PC-3 (cell line): Measurements from ENCODE around the gene PHF12. TPM values are rescaled to one million over a fixed set of nuclear protein-coding genes. Genes with fewer than 3 reads are reported as not detected.

Experiments used
- ATAC-seq: fragments of 200-7000 bp; cut with Tn5 transposase; 2 replicates; pipeline ENCODE4 v1.9.1; 2020; ENCODE audit warnings: mild to moderate bottlenecking, moderate library complexity
- BruUV-seq: library from RNA; stranded (reverse); fragments of 400-500 nt; replicated peaks from 2 replicates; lab custom pipeline; 2021; lab: Mats Ljungman, UMichigan
- CTCF ChIA-PET: fragments of 300-600 bp; sonication (Branson Sonifier 250); formaldehyde crosslinking; loops from one replicate; lab custom pipeline; 2022; ENCODE audit warnings: antibody characterized with exemption; lab: Charles Lee
- POLR2A ChIA-PET: fragments of 300-600 bp; sonication (Branson Sonifier 250); formaldehyde crosslinking; loops from one replicate; lab custom pipeline; 2022; ENCODE audit warnings: antibody characterized with exemption; ENCODE audit not compliant: unreplicated experiment; lab: Charles Lee
- DNase-seq: peaks from one replicate; pipeline ENCODE4 v3.0.0-alpha.2; 2015
- H2AFZ ChIP-seq: fragments of 300-600 bp; sonication (generic); 2 replicates; pipeline ENCODE4 v1.6.0; 2016; ENCODE audit warnings: antibody characterized with exemption, low read length
- H3F3A ChIP-seq: fragments of 300-600 bp; sonication (generic); one replicate; pipeline ENCODE4 v1.6.0; 2017; ENCODE audit warnings: antibody characterized with exemption, low read length, control low read depth, mild to moderate bottlenecking; ENCODE audit not compliant: unreplicated experiment
- H3K27ac ChIP-seq: fragments of 300-600 bp; sonication (generic); 2 replicates; pipeline ENCODE4 v1.5.1; 2016; ENCODE audit warnings: mild to moderate bottlenecking, low read length
- H3K27me3 ChIP-seq: fragments of 300-600 bp; sonication (generic); 2 replicates; pipeline ENCODE4 v1.6.1; 2016; ENCODE audit warnings: low read length, mixed read lengths
- H3K36me3 ChIP-seq: fragments of 300-600 bp; sonication (generic); 2 replicates; pipeline ENCODE4 v1.6.1; 2016; ENCODE audit warnings: low read depth, mixed run types, low read length, mixed read lengths
- H3K4me1 ChIP-seq: fragments of 300-600 bp; sonication (generic); 2 replicates; pipeline ENCODE4 v1.5.1; 2016; ENCODE audit warnings: low read length; ENCODE audit not compliant: insufficient read depth
- H3K4me2 ChIP-seq: fragments of 300-600 bp; sonication (generic); 2 replicates; pipeline ENCODE4 v1.6.0; 2016; ENCODE audit warnings: low read length
- H3K4me3 ChIP-seq: fragments of 300-600 bp; sonication (generic); 2 replicates; pipeline ENCODE4 v1.5.1; 2016; ENCODE audit warnings: mild to moderate bottlenecking, low read length, mixed read lengths
- H3K79me2 ChIP-seq: fragments of 300-600 bp; sonication (generic); 2 replicates; pipeline ENCODE4 v1.6.1; 2017; ENCODE audit warnings: low read length, mixed read lengths
- H3K9ac ChIP-seq: fragments of 300-600 bp; sonication (generic); 2 replicates; pipeline ENCODE4 v1.6.0; 2016; ENCODE audit warnings: mild to moderate bottlenecking, low read length
- H3K9me2 ChIP-seq: fragments of 300-600 bp; sonication (generic); replicated peaks from 2 replicates; pipeline ENCODE4 v1.6.1; 2016; ENCODE audit warnings: mixed run types, low read length, mixed read lengths
- H3K9me3 ChIP-seq: fragments of 300-600 bp; sonication (generic); 2 replicates; pipeline ENCODE4 v1.6.1; 2016; ENCODE audit warnings: low read length, mixed read lengths
- H4K20me1 ChIP-seq: fragments of 300-600 bp; sonication (generic); 2 replicates; pipeline ENCODE4 v1.6.1; 2016; ENCODE audit warnings: low read length, mixed read lengths
- EZH2 ChIP-seq: fragments of 300-600 bp; sonication (generic); IDR thresholded peaks from one replicate; pipeline ENCODE4 v1.6.1; 2017; ENCODE audit warnings: antibody characterized with exemption, mild to moderate bottlenecking, low read length; ENCODE audit not compliant: unreplicated experiment
- EZH2phosphoT487 ChIP-seq: fragments of 300-600 bp; sonication (generic); IDR thresholded peaks from 2 replicates; pipeline ENCODE4 v1.6.1; 2018; ENCODE audit warnings: mild to moderate bottlenecking, antibody characterized with exemption, low read length, borderline replicate concordance
- intact Hi-C: fragments of 100-400 bp; cut with micrococcal nuclease; formaldehyde crosslinking; loops from 2 replicates; pipeline ENCODE4 v1.9.0; 2023
- total RNA-seq: library from RNA; depleted of rRNA; stranded (reverse); fragments of >200 nt; gene quantifications from 2 replicates; pipeline ENCODE4 v1.2.3, GENCODE V29; 2014
- TF ChIP-seq, protein P1 (sequence below): fragments of 300-600 bp; sonication (generic); conservative IDR thresholded peaks from 2 replicates; pipeline ENCODE4 v1.5.1; 2017; ENCODE audit warnings: antibody characterized with exemption, low read depth, mild to moderate bottlenecking, low read length

PHF12 gene
- total RNA-seq, 1 experiment from 2014 or later: 25.0 TPM

DNA sequence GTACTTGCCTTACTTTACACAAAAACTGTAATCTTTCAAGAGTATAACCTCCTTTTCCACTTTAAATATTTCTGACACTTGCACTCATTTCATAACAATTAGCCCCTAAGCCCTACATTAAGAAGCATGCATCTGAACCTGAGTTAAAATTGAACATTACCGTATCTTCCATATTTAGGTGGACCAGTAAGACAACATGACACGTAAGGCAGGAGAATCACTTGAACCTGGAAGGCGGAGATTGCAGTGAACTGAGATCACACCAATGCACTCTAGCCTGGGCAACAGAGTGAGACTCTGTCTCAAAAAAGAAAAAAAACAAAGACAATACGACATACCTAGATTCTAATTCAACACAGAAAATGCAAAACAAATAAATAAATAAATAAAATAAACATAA lies 7.0 kb downstream of the PHF12 start:
- ChIA-PET CTCF (no interaction called here), POLR2A (no interaction called here)
- intact Hi-C loops: no loop called here
- H3K27ac ChIP-seq: no peak overlapping the region
- peaks cover 20% of the 10 kb centered on the region; the same call in 1 of the 2 replicates for H3K36me3 ChIP-seq
- H3K9me3 ChIP-seq: no peaks in the 10 kb centered on the region
- DNase-seq: no peak
- no peaks in the 10 kb centered on the region for H3K27me3 ChIP-seq
- no peaks in the 10 kb centered on the region for H3F3A ChIP-seq
- peaks cover 4% of the 10 kb centered on the region; the same call in 1 of the 2 replicates for H4K20me1 ChIP-seq
- BruUV-seq: no TSS peak
- no peaks in the 10 kb centered on the region for H3K9me2 ChIP-seq
- ATAC-seq: no peak
- H3K4me2 ChIP-seq: no peak overlapping the region
- H3K4me3 ChIP-seq: no peak overlapping the region
- TF ChIP-seq, protein P1, sequence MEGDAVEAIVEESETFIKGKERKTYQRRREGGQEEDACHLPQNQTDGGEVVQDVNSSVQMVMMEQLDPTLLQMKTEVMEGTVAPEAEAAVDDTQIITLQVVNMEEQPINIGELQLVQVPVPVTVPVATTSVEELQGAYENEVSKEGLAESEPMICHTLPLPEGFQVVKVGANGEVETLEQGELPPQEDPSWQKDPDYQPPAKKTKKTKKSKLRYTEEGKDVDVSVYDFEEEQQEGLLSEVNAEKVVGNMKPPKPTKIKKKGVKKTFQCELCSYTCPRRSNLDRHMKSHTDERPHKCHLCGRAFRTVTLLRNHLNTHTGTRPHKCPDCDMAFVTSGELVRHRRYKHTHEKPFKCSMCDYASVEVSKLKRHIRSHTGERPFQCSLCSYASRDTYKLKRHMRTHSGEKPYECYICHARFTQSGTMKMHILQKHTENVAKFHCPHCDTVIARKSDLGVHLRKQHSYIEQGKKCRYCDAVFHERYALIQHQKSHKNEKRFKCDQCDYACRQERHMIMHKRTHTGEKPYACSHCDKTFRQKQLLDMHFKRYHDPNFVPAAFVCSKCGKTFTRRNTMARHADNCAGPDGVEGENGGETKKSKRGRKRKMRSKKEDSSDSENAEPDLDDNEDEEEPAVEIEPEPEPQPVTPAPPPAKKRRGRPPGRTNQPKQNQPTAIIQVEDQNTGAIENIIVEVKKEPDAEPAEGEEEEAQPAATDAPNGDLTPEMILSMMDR: no peak
- TF ChIP-seq EZH2phosphoT487: no peak
- no peak for TF ChIP-seq EZH2
- no peak overlapping the region for H2AFZ ChIP-seq
- H3K79me2 ChIP-seq: peaks cover 94% of the 10 kb centered on the region
- no peak overlapping the region for H3K9ac ChIP-seq
- H3K4me1 ChIP-seq: peaks cover 32% of the 10 kb centered on the region

DNA sequence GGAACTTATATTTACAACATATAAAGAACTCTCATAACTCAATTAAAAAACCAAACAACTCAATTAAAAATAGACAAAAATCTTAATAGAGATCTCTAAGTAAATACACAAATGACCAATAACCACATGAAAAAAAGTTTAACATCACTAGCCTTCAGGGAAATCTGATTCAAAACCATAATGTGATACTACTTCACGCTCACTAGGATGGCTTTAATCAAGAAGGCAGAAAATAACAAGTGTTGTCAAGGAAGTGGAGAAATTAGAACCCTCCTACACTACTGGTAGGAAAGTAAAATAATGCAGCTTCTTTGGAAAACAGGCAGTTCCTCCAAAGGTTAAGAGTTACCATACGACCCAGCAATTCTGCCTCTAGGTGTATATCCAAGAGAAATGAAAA lies 8.4 kb downstream of the PHF12 start:
- TF ChIP-seq EZH2phosphoT487: no peak
- TF ChIP-seq EZH2: no peak
- TF ChIP-seq, protein P1: no peak
- DNase-seq (no peak), ATAC-seq (no peak)
- H3K27me3 ChIP-seq: no peaks in the 10 kb centered on the region
- no peak overlapping the region for H3K4me2 ChIP-seq
- intact Hi-C loops: no loop called here
- H3K9ac ChIP-seq: no peak overlapping the region
- H2AFZ ChIP-seq: no peak overlapping the region
- H3K36me3 ChIP-seq: peaks cover 20% of the 10 kb centered on the region; the same call in 1 of the 2 replicates
- no peaks in the 10 kb centered on the region for H3F3A ChIP-seq
- no peaks in the 10 kb centered on the region for H3K9me2 ChIP-seq
- H3K4me3 ChIP-seq: no peak overlapping the region
- H3K79me2 ChIP-seq: peaks cover 94% of the 10 kb centered on the region
- H3K9me3 ChIP-seq: no peaks in the 10 kb centered on the region
- ChIA-PET CTCF (no interaction called here), POLR2A (no interaction called here)
- H3K4me1 ChIP-seq: peaks cover 40% of the 10 kb centered on the region
- no TSS peak for BruUV-seq
- no peak overlapping the region for H3K27ac ChIP-seq
- H4K20me1 ChIP-seq: peaks cover 8% of the 10 kb centered on the region; the same call in 1 of the 2 replicates

DNA sequence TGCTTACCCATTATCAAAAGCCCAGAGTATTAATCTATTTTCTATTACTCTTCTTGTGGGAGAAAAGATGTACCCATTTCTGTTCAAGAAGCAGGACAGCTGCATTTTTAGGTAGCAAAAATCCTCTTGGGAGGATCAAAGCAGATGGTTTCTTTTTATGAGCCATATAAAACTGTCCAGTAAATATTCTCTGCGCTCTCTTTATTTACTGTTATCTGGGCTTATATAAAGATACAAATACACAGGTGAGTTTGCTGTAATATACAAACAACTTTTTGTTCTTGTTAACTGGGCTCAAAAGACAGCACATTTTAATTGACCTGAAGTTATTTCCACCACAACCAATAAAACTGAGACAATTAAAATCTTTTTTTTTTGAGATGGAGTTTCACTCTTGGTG lies 10.1 kb downstream of the PHF12 start:
- peaks cover 8% of the 10 kb centered on the region; the same call in 1 of the 2 replicates for H4K20me1 ChIP-seq
- CTCF ChIA-PET: no interaction called here

More for the DNA sequence above, 10.1 kb downstream of the PHF12 start:
- Histone ChIP-seq H3K4me1 (peaks cover 29% of the 10 kb centered on the region), H3K4me2 (no peak overlapping the region), H3K9ac (no peak overlapping the region), H3K9me3 (no peaks in the 10 kb centered on the region), H3K9me2 (no peaks in the 10 kb centered on the region), H3K4me3 (no peak overlapping the region), H3K27me3 (no peaks in the 10 kb centered on the region), H3F3A (no peaks in the 10 kb centered on the region), H3K79me2 (peaks cover 95% of the 10 kb centered on the region), H2AFZ (no peak overlapping the region), H3K36me3 (peaks cover 20% of the 10 kb centered on the region; the same call in 1 of the 2 replicates), H3K27ac (no peak overlapping the region)
- TF ChIP-seq EZH2phosphoT487 (no peak), EZH2 (no peak)
- TF ChIP-seq, protein P1: no peak
- intact Hi-C loops: no loop called here
- POLR2A ChIA-PET: no interaction called here
- DNase-seq (no peak), ATAC-seq (no peak)
- no TSS peak for BruUV-seq
